Stimulated activated naive CD8-positive, alpha-beta T cell treated with anti-CD3 and anti-CD28 coated beads, Interleukin-15, Interleukin-2, amounts not matched to agents 100 ng/mL and 50 ng/mL, for 24 hours (primary cell): ENCODE measurements around the gene SERINC5.

Source experiments
- H3K27ac Mint-ChIP-seq: one replicate; pipeline ENCODE4 v1.8.0; 2021; ENCODE audit warnings: mild to moderate bottlenecking, mixed read lengths
- H3K27me3 Mint-ChIP-seq: one replicate; pipeline ENCODE4 v1.8.0; 2021; ENCODE audit warnings: mixed read lengths
- H3K36me3 Mint-ChIP-seq: one replicate; pipeline ENCODE4 v1.8.0; 2021; ENCODE audit warnings: low read depth, mixed read lengths
- H3K4me1 Mint-ChIP-seq: one replicate; pipeline ENCODE4 v1.8.0; 2021; ENCODE audit warnings: low read depth, mixed read lengths
- H3K4me3 Mint-ChIP-seq: one replicate; pipeline ENCODE4 v1.8.0; 2021; ENCODE audit warnings: mild to moderate bottlenecking, mixed read lengths
- H3K9me3 Mint-ChIP-seq: one replicate; pipeline ENCODE4 v1.8.0; 2021; ENCODE audit warnings: mixed read lengths

Gene SERINC5

GRCh38 chr5:80225934-80226326 lies 29.9 kb downstream of the SERINC5 start:
- H3K27me3 Mint-ChIP-seq, result no peaks in the 10 kb centered on the region
- H3K9me3 Mint-ChIP-seq, result no peaks in the 10 kb centered on the region
- H3K36me3 Mint-ChIP-seq, result peaks cover 5% of the 10 kb centered on the region
- peaks cover 60% of the 10 kb centered on the region for H3K4me1 Mint-ChIP-seq
- peak overlapping the region; percentile 84 for H3K27ac Mint-ChIP-seq
- peak overlapping the region; percentile 73 for H3K4me3 Mint-ChIP-seq

- Mint-ChIP-seq H3K27ac (peak overlapping the region; percentile 84), H3K9me3 (no peaks in the 10 kb centered on the region), H3K4me1 (peaks cover 60% of the 10 kb centered on the region), H3K4me3 (peak overlapping the region; percentile 73), H3K36me3 (peaks cover 5% of the 10 kb centered on the region), H3K27me3 (no peaks in the 10 kb centered on the region)
Measured at GRCh38 chr5:80225189-80225933, 30.5 kb downstream of the SERINC5 start.

GRCh38 chr5:80223561-80223960 lies 32.3 kb downstream of the SERINC5 start:
- Mint-ChIP-seq H3K4me1 (peaks cover 63% of the 10 kb centered on the region), H3K27ac (no peak overlapping the region), H3K9me3 (no peaks in the 10 kb centered on the region), H3K4me3 (no peak overlapping the region), H3K36me3 (peaks cover 5% of the 10 kb centered on the region), H3K27me3 (no peaks in the 10 kb centered on the region)

- no peaks in the 10 kb centered on the region for H3K9me3 Mint-ChIP-seq
- peaks cover 67% of the 10 kb centered on the region for H3K4me1 Mint-ChIP-seq
- H3K27ac Mint-ChIP-seq, result peak overlapping the region; percentile 80
- peaks cover 4% of the 10 kb centered on the region for H3K36me3 Mint-ChIP-seq
- H3K4me3 Mint-ChIP-seq, result no peak overlapping the region
- H3K27me3 Mint-ChIP-seq, result no peaks in the 10 kb centered on the region
Measured at GRCh38 chr5:80220245-80220897, 35.5 kb downstream of the SERINC5 start.

GRCh38 chr5:80219391-80219790 lies 36.5 kb downstream of the SERINC5 start:
- H3K36me3 Mint-ChIP-seq, result no peaks in the 10 kb centered on the region
- no peaks in the 10 kb centered on the region for H3K27me3 Mint-ChIP-seq
- H3K4me1 Mint-ChIP-seq, result peaks cover 72% of the 10 kb centered on the region
- H3K27ac Mint-ChIP-seq, result peak overlapping the region; percentile 61
- H3K9me3 Mint-ChIP-seq, result no peaks in the 10 kb centered on the region
- H3K4me3 Mint-ChIP-seq, result no peak overlapping the region

GRCh38 chr5:80217667-80218066 lies 38.2 kb downstream of the SERINC5 start:
- Mint-ChIP-seq H3K4me1 (peaks cover 87% of the 10 kb centered on the region), H3K4me3 (peak overlapping the region; percentile 62), H3K27ac (peak overlapping the region; percentile 84), H3K36me3 (peaks cover 3% of the 10 kb centered on the region), H3K9me3 (no peaks in the 10 kb centered on the region), H3K27me3 (no peaks in the 10 kb centered on the region)

GRCh38 chr5:80216753-80217596 lies 38.9 kb downstream of the SERINC5 start:
- Mint-ChIP-seq H3K27ac (peak overlapping the region; percentile 86), H3K9me3 (no peaks in the 10 kb centered on the region), H3K36me3 (peaks cover 3% of the 10 kb centered on the region), H3K4me1 (peaks cover 94% of the 10 kb centered on the region), H3K4me3 (peak overlapping the region; percentile 72), H3K27me3 (no peaks in the 10 kb centered on the region)

GRCh38 chr5:80216096-80216495 lies 39.8 kb downstream of the SERINC5 start:
- H3K27me3 Mint-ChIP-seq, result no peaks in the 10 kb centered on the region
- peaks cover 97% of the 10 kb centered on the region for H3K4me1 Mint-ChIP-seq
- peaks cover 3% of the 10 kb centered on the region for H3K36me3 Mint-ChIP-seq
- peak overlapping the region; percentile 84 for H3K27ac Mint-ChIP-seq
- H3K9me3 Mint-ChIP-seq, result no peaks in the 10 kb centered on the region
- peak overlapping the region; percentile 72 for H3K4me3 Mint-ChIP-seq

GRCh38 chr5:80215523-80215922 lies 40.3 kb downstream of the SERINC5 start:
- Mint-ChIP-seq H3K27me3 (no peaks in the 10 kb centered on the region), H3K4me1 (peaks cover 97% of the 10 kb centered on the region), H3K36me3 (peaks cover 3% of the 10 kb centered on the region), H3K27ac (peak overlapping the region; percentile 84), H3K9me3 (no peaks in the 10 kb centered on the region), H3K4me3 (peak overlapping the region; percentile 72)

- peak overlapping the region; percentile 29 for H3K27ac Mint-ChIP-seq
- no peak overlapping the region for H3K4me3 Mint-ChIP-seq
- no peaks in the 10 kb centered on the region for H3K9me3 Mint-ChIP-seq
- peaks cover 98% of the 10 kb centered on the region for H3K4me1 Mint-ChIP-seq
- H3K36me3 Mint-ChIP-seq, result peaks cover 3% of the 10 kb centered on the region
- no peaks in the 10 kb centered on the region for H3K27me3 Mint-ChIP-seq
Measured at GRCh38 chr5:80213466-80213865, 42.4 kb downstream of the SERINC5 start.

GRCh38 chr5:80212171-80212667 lies 43.6 kb downstream of the SERINC5 start:
- Mint-ChIP-seq H3K4me1 (peaks cover 98% of the 10 kb centered on the region), H3K27ac (peak overlapping the region; percentile 46), H3K36me3 (peaks cover 3% of the 10 kb centered on the region), H3K9me3 (no peaks in the 10 kb centered on the region), H3K4me3 (no peak overlapping the region), H3K27me3 (no peaks in the 10 kb centered on the region)

- peak overlapping the region; percentile 83 for H3K27ac Mint-ChIP-seq
- peaks cover 3% of the 10 kb centered on the region for H3K36me3 Mint-ChIP-seq
- H3K4me1 Mint-ChIP-seq, result peaks cover 99% of the 10 kb centered on the region
- no peaks in the 10 kb centered on the region for H3K27me3 Mint-ChIP-seq
- H3K9me3 Mint-ChIP-seq, result no peaks in the 10 kb centered on the region
- H3K4me3 Mint-ChIP-seq, result peak overlapping the region; percentile 36
Measured at GRCh38 chr5:80211327-80211726, 44.5 kb downstream of the SERINC5 start.

GRCh38 chr5:80210014-80210413 lies 45.8 kb downstream of the SERINC5 start:
- H3K27me3 Mint-ChIP-seq, result no peaks in the 10 kb centered on the region
- no peaks in the 10 kb centered on the region for H3K9me3 Mint-ChIP-seq
- peak overlapping the region; percentile 36 for H3K4me3 Mint-ChIP-seq
- H3K27ac Mint-ChIP-seq, result peak overlapping the region; percentile 83
- H3K4me1 Mint-ChIP-seq, result peaks cover 99% of the 10 kb centered on the region
- peaks cover 3% of the 10 kb centered on the region for H3K36me3 Mint-ChIP-seq

- H3K27ac Mint-ChIP-seq, result peak overlapping the region; percentile 63
- peaks cover 95% of the 10 kb centered on the region for H3K4me1 Mint-ChIP-seq
- no peaks in the 10 kb centered on the region for H3K36me3 Mint-ChIP-seq
- H3K27me3 Mint-ChIP-seq, result no peaks in the 10 kb centered on the region
- H3K4me3 Mint-ChIP-seq, result no peak overlapping the region
- no peaks in the 10 kb centered on the region for H3K9me3 Mint-ChIP-seq
Measured at GRCh38 chr5:80208381-80208780, 47.5 kb downstream of the SERINC5 start.

GRCh38 chr5:80207832-80208231 lies 48.0 kb downstream of the SERINC5 start:
- H3K9me3 Mint-ChIP-seq, result no peaks in the 10 kb centered on the region
- no peak overlapping the region for H3K27ac Mint-ChIP-seq
- H3K4me3 Mint-ChIP-seq, result no peak overlapping the region
- no peaks in the 10 kb centered on the region for H3K27me3 Mint-ChIP-seq
- H3K4me1 Mint-ChIP-seq, result peaks cover 91% of the 10 kb centered on the region
- H3K36me3 Mint-ChIP-seq, result no peaks in the 10 kb centered on the region
